ENCODE results near the gene METTL9.
"Not testable (repeated sequence)": the region's sequence is repeated elsewhere in the genome, so short reads cannot be mapped to it uniquely, and the experiment has no call there.

Gene METTL9

DNA sequence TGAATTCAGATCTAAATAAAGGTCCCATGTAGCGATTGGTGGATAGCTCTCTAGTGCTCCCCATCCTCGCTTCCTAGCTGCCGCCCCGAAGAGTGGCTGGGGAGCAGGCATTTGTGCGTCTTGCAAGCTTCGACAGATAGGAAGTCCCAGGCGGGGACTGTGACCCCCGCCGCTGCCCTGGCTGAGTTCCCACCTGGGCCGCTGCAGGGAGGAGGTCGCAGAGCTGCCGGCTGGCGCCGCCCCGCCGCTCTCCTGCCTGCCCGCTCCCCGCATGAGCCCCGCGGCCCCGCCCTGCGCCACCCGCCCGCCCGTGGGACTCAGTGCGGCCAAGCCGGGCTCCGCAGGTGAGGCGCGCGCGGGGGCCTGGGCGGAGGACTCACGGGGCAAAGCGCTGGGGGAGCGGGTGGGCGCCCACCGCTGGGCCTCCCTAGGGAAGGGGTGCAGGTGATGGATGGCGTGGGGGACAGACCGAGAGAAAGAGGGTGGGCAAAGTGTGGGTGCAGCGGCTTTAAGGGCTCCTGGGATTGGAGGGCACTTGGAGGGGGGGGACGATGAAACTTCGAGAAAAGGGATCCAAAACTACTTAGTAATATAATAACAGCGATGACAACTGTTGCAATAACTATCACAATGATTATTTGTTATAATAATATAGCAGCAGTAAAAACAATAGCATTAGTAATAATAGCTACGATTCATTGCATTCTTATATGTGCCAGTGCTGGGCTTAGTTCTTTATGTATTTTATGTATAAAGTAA lies 64.7 kb downstream of the METTL9 start, which contains the start of gene OTOA:
Gene OTOA (plus strand): TSS at position 80 of the 759 bp plus-strand sequence. CDS start 14,547 bp downstream, outside the sequence.
- DNase-seq (ENCODE audit: low read depth): no peak

DNA sequence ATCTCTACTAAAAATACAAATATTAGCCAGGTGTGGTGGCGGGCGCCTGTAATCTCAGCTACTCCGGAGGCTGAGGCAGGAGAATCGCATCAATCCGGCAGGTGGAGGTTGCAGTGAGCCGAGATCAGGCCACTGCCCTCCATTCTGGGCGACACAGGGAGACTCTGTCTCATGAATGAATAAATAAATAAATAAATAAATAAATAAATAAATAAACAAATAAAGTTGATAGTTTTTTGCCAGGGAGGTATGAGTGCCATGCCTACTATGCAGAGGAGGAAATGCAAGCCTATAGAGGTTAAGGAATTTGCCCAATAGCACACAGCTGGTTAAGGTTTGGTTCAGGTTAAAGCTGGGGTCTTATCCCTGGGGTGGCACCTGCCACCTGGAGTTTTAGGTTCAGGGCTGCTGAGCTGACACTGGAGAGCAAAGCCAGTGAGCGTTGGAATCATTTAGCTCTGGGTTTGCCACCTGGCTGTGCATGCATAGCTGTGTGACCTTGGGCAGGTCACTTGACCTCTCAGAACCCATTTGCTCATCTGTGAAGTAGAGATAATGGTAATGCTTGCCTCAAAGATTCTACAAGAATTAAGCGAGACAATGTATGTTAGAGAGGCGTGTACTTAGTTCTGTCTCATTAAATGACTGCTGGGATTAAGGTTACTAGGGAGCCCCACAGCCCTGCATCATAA lies 65.6 kb downstream of the METTL9 start:
- DNase-seq (ENCODE audit: low read depth): no peak

DNA sequence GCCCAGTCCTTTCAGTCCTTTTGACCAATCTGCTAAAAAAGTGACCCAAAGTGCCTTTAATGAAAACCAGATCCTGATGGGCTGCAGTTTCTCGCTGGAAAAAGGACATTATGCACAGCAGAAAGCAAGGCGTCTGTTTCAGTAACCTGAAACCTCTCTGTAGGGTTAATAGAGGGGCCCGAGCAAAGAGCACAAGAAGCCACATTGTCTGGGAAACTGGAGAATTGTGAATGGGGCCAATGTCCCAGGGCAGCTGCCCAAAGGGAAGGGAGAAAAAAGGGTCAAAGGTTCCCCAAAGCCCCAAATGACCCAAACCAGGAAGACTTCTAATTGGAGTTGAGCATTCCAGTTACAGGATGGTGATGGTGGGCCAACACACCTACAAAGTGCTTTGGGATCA lies 67.4 kb downstream of the METTL9 start:
- no peak for DNase-seq (ENCODE audit: low read depth)

DNA sequence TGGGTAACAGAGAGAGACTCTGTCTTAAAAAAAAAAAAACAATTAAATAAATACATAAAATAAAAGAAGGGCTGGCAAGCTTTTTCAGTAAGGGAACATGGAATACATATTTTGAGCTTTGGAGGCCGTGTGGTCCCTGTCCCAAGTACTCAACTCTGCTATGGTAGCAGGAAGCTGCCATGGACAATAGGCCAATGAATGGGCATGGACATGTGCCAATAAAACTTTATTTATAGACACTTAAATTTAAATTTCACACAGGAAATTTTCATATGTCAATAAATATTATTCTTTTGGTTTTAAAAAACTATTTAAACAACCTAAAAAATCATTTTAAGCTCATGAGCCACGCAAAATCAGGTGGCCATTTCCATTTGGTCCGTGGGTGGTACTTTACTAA lies 68.2 kb downstream of the METTL9 start:
- no peak for DNase-seq (ENCODE audit: low read depth)

DNA sequence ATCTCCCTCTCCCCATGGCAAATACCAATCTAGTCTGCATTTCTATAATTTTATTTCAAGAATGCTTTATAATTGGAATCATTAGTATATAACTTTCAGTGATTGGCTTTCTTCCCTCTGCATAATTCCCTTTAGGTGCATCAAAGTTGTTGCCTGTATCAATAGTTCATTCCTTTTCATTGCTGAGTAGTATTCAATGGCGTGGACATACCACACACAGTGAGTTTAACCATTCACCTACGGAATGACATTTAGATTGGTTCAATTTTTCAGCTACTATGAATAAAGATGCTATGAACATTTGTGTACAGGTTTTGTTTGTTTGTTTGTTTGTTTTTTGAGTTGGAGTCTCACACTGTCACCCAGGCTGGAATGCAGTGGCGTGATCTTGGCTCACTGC lies 74.1 kb downstream of the METTL9 start:
- DNase-seq (ENCODE audit: low read depth): no peak

DNA sequence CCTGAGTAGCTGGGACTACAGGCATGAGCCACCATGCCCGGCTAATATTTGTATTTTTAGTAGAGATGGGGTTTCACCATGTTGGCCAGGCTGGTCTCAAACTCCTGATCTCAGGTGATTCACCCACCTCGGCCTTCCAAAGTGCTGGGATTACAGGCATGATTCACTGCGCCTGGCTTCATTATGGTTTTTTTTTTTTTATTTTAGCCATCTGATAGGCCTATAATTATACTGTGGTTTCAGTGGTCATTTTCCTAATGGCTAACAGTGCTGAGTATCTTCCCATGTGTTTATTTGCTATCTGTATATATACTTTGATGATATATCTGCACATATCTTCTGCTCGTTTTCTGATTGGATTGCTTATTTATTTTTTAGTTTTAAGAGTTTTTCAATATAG lies 75.1 kb downstream of the METTL9 start:
- not testable (repeated sequence) for DNase-seq (ENCODE audit: low read depth)

DNA sequence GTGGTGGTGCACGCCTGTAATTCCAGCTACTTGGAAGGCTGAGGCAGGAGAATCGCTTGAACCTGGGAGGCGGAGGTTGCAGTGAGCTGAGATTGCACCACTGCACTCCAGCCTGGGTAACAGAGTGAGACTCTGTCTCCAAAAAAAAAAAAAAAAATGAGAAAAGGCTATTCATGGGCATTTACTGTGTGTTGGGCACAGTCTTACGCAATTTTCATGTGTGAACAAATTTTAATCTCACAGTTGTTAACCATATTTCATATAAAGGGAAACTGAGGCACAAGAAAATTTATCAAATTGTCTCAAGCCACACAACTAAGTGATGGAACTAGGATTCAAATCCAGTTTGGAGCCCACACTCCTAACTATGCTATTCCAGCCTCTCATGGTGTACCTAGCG lies 81.3 kb downstream of the METTL9 start:
- not testable (repeated sequence) for DNase-seq (ENCODE audit: low read depth)

DNA sequence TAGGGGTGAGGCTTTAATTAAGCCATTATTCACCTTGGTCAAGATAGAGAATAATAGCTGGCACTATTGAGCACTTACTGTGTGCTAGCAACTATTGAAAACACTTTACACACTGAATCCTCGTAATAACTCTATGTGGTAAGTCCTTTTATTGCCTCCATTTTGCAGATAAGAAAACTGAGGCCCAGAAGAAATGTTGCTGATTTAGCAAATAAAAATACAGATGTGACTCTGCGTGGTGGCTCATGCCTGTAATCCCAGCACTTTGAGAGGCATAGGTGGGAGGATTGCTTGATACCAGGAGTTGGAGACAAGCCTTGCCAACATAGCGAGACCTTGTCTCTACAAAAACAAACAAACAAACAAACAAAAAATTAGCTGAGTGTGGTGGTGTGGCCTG lies 83.8 kb downstream of the METTL9 start:
- no peak for DNase-seq (ENCODE audit: low read depth)

DNA sequence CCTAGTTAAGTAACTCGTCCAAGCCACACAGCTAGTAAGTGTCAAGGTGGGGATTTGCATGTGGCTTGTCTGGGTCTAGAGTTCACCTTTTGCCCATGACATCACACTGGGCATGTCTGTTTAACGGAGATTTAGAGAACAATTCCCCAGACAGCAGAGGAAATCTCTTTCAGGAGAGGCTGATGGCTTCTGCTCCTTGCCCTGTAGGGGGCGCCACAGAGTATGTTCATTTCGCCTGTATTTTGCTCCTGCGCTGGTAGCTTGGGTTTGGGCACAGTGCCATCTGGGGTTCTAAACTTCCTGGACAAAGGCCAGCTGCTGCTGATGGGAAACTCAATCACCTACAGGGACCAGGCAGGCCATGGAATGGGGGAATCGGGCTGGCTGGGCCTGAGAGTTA lies 84.8 kb downstream of the METTL9 start:
- no peak for DNase-seq (ENCODE audit: low read depth)

DNA sequence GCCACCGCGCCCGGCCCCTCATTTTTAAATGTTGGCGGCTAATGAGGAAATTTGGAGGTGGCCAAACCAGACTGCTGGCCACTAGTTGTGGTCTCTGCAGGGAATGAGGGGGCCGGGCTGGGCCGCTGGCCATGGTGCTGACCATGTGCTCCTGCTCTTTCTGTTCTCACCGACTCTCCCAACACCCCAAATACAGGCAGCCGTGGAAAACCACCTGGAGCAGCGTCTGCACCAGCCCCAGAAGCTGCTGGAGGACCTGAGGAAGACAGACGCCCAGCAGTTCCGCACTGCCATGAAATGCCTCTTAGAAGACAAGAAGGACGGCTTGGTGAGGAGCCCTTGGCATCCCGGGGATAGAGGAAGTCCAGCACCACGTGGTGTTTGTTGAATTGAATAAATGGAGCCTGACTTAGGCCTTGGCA lies 85.7 kb downstream of the METTL9 start:
- no peak for DNase-seq (ENCODE audit: low read depth)

DNA sequence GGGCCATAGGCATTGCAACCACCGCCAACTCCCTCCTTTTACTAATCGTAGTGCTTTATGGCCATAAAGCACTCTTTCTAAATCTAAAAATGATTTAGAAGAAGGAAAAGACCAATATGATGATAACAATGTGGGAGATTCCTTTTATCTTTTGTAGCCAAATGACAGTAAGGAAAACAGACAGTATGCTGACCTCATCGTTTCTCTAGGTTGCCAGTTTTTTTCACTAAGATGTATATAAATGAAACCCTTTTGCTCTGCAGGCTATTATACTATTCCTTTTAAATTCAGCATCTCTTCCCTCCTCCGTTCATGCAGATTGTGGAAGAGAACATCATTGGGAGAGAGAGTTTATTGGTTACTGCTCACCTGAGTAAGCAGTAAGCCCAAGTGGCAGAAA lies 89.7 kb downstream of the METTL9 start:
- no peak for DNase-seq (ENCODE audit: low read depth)

DNA sequence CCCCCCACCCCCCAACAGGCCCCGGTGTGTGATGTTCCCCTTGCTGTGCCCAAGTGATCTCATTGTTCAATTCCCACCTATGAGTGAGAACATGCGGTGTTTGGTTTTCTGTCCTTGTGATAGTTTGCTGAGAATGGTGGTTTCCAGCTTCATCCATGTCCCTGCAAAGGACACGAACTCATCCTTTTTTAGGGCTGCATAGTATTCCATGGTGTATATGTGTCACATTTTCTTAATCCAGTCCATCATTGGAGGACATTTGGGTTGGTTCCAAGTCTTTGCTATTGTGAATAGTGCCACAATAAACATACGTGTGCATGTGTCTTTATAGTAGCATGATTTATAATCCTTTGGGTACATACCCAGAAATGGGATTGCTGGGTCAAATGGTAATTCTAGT lies 91.6 kb downstream of the METTL9 start:
- not testable (repeated sequence) for DNase-seq (ENCODE audit: low read depth)

DNA sequence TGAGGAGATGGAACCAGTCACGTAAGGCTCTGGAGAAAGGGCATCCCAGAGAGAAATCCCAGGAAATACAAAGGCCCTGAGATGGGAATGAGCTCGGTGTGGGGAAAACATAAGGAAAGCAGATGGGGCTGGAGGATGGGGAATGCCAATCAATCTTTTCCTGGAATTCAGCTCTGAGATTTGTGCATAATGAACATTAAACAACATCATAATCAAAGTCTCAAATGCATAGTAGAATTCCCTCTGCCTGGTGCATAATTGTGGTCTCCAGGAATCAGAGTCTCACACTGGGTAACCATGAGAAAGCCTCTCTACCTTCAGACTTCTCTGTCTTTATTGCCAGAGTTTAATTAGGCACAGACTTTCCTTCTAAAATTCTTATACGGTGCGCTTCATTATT lies 95.2 kb downstream of the METTL9 start:
- DNase-seq (ENCODE audit: low read depth): no peak

DNA sequence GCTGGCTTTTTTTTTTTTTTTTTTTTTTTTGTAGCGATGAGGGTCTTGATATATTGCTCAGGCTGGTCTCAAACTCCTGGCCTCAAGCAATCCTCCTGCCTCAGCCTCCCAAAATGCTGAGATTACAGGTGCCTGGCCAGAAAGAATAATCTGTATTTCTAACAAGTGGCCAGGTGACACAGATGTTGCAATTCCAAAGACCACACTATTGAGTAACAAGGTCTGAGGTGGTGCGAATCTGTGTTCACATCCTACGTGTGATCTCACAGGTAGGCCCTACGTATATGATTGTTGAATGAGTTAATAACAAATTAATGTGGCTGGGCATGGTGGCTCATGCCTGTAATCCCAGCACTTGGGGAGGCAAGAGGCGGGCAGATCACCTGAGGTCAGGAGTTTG lies 97.7 kb downstream of the METTL9 start:
- no peak for DNase-seq (ENCODE audit: low read depth)

DNA sequence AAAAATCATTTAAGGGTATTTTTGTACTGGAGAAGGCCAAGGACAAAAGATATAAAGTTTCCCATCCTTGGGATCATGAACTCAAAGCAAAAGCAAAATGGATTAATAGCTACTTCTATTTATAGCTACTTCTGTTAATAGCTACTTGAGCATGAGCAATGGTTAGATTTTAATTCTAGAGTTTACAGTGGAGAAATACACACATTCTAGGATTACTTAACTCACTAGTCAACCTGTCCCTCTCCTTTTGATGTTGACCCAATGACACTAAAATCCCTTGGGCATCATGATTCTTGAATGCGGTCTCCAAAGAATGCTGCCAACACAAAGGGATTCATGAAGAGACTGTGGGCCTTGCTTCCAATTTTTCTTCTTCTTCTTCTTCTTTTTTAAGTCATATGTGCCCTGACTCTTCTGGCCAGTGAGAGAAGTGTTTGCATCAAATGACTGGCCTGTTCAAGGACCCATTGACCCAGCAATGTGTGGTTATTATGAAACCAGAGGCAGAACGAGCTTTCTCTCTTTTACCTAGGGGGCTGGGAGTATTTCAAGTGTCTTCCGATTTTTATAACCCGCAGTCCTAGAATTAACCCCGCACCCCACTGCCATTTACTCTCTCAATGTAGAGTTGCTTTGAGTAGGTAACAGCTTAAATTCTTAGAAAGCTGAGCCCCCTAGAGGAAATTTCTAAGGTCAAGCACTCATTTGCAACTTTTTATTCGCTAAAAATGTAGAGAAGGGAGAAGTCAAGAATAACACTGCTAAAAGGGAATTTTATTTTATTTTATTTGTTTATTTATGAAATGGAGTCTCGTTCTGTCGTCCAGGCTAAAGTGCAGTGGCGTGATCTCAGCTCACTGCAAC lies 99.0 kb downstream of the METTL9 start:
- DNase-seq (ENCODE audit: low read depth): no peak

DNA sequence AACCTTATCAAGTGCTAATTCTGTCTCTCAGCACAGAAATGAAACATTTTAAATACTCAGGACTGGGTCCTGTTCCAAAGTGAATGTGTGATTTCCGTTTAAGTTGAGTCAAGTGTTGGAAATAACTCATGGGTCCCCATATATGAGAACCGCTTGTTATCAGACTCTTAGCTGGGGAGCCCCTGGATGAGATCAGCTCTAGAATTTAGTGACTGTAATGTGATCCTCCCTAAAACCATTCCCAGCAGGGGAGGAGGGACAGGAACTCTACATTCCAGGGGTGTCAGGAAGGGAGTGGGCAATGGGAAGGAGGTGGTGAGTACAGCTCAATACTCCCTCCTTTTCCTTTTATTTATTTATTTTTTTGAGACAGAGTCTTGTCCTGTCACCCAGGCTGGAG lies 101.9 kb downstream of the METTL9 start:
- no peak for DNase-seq (ENCODE audit: low read depth)

DNA sequence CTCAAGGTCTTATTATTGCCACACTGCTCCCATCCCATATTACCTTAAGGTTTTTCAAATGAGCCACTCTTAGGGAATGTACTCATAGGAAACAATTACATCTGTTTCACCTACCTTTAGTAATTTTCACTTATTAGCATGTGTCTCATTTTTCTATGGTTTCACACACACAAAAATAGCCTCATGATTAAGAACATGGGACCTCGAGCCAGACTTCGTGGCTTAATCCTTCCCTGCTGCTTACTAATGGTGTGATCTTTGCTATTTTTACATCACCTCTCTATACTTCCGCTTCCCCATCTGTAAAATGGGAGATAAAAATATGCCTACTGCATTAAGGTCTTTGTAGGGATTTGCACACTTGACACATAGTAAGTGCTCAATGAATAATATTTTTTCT lies 102.9 kb downstream of the METTL9 start:
- DNase-seq (ENCODE audit: low read depth): no peak

DNA sequence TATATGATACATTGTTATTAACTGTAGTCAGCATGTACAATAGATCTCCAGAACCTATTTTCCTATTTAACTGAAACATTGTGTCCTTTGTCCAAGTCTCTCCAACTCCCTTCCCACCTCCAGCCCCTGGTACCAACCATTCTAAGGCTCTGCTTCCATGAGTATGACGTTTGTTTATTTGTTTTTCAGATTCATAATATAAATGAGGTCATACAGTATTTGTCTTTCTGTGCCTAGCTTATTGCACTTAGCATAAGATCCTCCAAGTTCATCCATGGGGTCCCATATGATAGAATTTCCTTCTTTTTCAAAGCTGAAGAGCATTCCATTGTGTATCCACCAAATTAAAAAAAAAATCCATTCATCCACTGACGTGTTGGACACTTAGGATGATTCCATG lies 103.8 kb downstream of the METTL9 start:
- no peak for DNase-seq (ENCODE audit: low read depth)

DNA sequence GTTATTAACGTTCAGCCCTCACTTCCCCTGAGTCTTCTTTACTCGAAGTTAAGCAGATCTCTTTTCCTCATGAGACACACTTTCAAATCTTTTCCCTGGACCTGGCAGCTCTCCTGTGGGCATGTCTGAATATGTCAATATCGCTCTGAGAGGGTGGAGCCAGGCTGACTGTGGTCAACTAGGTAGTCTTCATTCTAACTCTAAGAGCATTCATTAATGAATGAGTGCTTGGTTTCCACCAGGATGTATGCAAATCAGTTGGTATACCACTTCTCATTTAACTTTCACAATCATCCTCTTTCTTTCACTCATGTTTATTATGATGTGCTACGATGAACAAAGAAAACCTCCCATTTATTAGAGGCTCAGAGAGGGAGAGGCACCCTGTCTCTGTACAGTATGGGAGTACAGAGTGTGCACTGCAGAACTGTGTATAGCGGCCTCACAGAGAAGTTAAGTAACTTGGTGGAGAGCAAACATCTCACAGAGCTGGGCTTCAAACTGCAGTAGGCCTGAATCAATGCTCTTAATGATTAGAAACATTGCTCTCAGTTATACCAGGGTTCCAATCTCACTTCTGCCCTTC lies 104.3 kb downstream of the METTL9 start:
- no peak for DNase-seq (ENCODE audit: low read depth)

DNA sequence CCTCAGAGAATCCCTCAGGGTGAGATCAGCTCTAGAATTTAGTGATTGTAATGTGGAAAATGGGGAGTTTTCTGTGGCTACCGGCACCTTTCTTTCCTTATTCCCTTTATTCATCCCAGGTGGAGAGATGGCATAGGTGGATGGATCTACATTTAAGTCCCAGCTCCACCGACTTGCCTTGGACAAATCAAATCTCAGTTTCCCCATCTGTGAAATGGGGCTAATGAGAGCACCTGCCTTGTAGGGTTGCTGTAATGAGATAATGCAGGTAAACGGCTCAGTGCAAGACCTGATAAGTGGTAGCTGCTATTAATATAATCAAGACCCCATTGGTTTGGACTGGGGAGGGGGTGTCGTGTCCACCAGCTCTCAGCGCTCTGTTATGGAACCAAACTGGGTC lies 104.9 kb downstream of the METTL9 start:
- no peak for DNase-seq (ENCODE audit: low read depth)

DNA sequence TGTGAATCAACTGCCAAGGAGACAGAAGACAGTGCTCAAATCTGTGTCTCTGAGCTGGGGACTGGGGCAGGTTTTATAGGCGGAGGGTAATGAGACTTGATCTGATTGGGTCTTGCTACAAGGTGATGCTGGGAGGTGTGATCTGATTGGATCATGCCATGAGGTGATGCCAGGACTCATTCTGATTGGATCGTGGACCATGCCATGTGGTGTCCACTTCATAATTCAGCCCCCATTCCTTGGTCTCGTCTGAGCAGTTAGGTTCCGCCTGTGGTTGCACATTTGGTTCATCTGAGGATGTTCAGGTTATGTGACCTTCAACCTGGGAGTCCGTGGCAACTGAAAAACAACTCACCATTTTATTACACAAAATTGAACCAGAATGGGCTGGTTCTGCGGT lies 105.4 kb downstream of the METTL9 start:
- DNase-seq (ENCODE audit: low read depth): no peak
